SU-DHL-6 (cell line): ENCODE results near the gene MNX1.

Experiments
- CTCF ChIP-seq: fragments of 200-600 bp; sonication (generic); IDR thresholded peaks from one replicate; pipeline ENCODE4 v1.5.1; 2017; ENCODE audit warnings: antibody characterized with exemption, mild to moderate bottlenecking, low read length, moderate library complexity; ENCODE audit not compliant: insufficient read depth, poor library complexity, severe bottlenecking
- EZH2phosphoT487 ChIP-seq: fragments of 200-600 bp; sonication (generic), shearing (Covaris generic); conservative IDR thresholded peaks from 2 replicates; pipeline ENCODE4 v1.6.1; 2018; ENCODE audit warnings: mild to moderate bottlenecking, antibody characterized with exemption, low read length, moderate library complexity, mixed read lengths

- TF ChIP-seq CTCF (no peak), EZH2phosphoT487 (no peak)
Observed at GRCh38 chr7:157058701-157059100, 48.2 kb upstream of the MNX1 start.
